Subcutaneous abdominal adipose tissue (tissue), 5 donors: ENCODE results near the gene PLEKHA6.

Experiments used
- H3K27ac ChIP-seq: one replicate; pipeline ENCODE4 v1.7.0; 2013; ENCODE audit warnings: low read depth, mild to moderate bottlenecking, inconsistent platforms, low read length, moderate library complexity
- H3K27me3 ChIP-seq, 5 donors: one replicate each; pipeline ENCODE4 v1.7.0; 2013; ENCODE audit warnings: low read length in 5 of 5, inconsistent platforms in 1 of 5; ENCODE audit not compliant: control insufficient read depth in 5 of 5, insufficient read depth in 4 of 5
- H3K36me3 ChIP-seq, 5 donors: one replicate each; pipeline ENCODE4 v1.7.0; 2013; ENCODE audit warnings: low read length in 5 of 5; ENCODE audit not compliant: control insufficient read depth in 5 of 5, insufficient read depth in 5 of 5
- H3K4me1 ChIP-seq, 5 donors: one replicate each; pipeline ENCODE4 v1.7.0; 2013; ENCODE audit warnings: low read length in 5 of 5, mild to moderate bottlenecking in 3 of 5, moderate library complexity in 1 of 5; ENCODE audit not compliant: control insufficient read depth in 5 of 5, insufficient read depth in 5 of 5
- H3K4me3 ChIP-seq, 5 donors: one replicate each; pipeline ENCODE4 v1.7.0; 2013; ENCODE audit warnings: low read length in 5 of 5, low read depth in 1 of 5
- H3K9ac ChIP-seq, 5 donors: one replicate each; pipeline ENCODE4 v1.7.0; 2013; ENCODE audit warnings: low read length in 5 of 5, mild to moderate bottlenecking in 4 of 5, moderate library complexity in 3 of 5
- H3K9me3 ChIP-seq, 5 donors: one replicate each; pipeline ENCODE4 v1.7.0; 2013; ENCODE audit warnings: low read length in 5 of 5; ENCODE audit not compliant: control insufficient read depth in 5 of 5
- donor health status: healthy.
- donor health status: healthy.
- donor health status: healthy.
- donor health status: healthy.
- donor health status: healthy.

PLEKHA6 gene

GRCh38 chr1:204308023-204308628 is 51.6 kb downstream of the PLEKHA6 start:
- Histone ChIP-seq H3K27ac (no peak overlapping the region), H3K4me1 (peaks cover 6 to 19% (median 15%) of the 10 kb centered on the region in 5 donors), H3K4me3 (peak overlapping the region in 1 of 5 donors; percentile 59), H3K36me3 (no peaks in the 10 kb centered on the region), H3K9me3 (no peaks in the 10 kb centered on the region), H3K27me3 (peaks cover 0 to 5% (median 0%) of the 10 kb centered on the region in 5 donors), H3K9ac (no peak overlapping the region)

GRCh38 chr1:204307334-204307883 is 52.3 kb downstream of the PLEKHA6 start:
- Histone ChIP-seq H3K36me3 (no peaks in the 10 kb centered on the region), H3K4me3 (peak overlapping the region in 4 of 5 donors; percentile 34 to 59 (median 50)), H3K9me3 (no peaks in the 10 kb centered on the region), H3K27ac (no peak overlapping the region), H3K27me3 (peaks cover 0 to 5% (median 0%) of the 10 kb centered on the region in 5 donors), H3K9ac (no peak overlapping the region), H3K4me1 (peaks cover 6 to 18% (median 15%) of the 10 kb centered on the region in 5 donors)

DNA sequence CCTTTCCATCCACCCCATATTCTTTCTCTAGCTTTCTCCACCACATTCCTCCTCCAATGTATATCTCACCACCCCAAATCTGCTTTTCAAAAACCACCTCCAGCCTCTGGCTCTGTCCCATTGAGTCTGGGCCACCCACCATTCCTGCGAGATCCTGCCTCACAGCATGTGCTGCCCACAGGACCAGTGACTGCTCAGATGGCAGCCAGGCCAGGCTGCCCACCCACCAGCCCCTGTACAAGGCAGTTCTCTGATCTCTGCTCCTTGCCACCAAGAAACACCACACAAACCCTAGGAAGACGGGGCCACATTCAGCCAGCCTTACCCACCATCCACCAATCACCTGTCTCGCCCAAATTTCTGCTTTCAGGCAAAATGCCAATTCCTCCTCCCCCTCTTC is 53.7 kb downstream of the PLEKHA6 start:
- no peak overlapping the region for H3K27ac ChIP-seq
- H3K9me3 ChIP-seq = no peaks in the 10 kb centered on the region
- peaks cover 0 to 5% (median 0%) of the 10 kb centered on the region in 5 donors for H3K27me3 ChIP-seq
- no peaks in the 10 kb centered on the region for H3K36me3 ChIP-seq
- H3K4me1 ChIP-seq = peaks cover 6 to 27% (median 23%) of the 10 kb centered on the region in 5 donors
- H3K9ac ChIP-seq = no peak overlapping the region
- H3K4me3 ChIP-seq = peak overlapping the region in 1 of 5 donors; percentile 23

DNA sequence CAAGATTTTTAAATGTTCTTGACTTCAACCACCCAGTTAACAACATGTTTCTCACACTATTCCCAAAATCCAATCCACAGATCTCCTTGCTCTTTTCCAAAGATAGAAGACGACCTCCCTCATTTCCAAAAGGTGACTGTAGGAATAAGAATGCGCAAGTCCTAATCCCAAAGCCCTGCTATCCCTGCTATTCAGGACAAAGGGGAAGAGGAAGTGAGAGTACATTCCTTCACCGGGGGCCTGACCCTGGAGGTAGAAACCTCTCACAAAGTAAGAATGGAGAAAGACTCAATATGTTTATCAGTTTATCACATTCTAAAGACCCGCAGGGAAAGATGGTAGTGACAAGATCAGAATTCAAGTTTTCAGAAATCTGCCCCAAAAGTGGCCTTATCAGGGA is 55.7 kb downstream of the PLEKHA6 start:
- Histone ChIP-seq H3K9ac (no peak overlapping the region), H3K4me1 (peaks cover 6 to 41% (median 35%) of the 10 kb centered on the region in 5 donors), H3K9me3 (no peaks in the 10 kb centered on the region), H3K27ac (no peak overlapping the region), H3K4me3 (no peak overlapping the region), H3K36me3 (no peaks in the 10 kb centered on the region), H3K27me3 (peaks cover 0 to 5% (median 0%) of the 10 kb centered on the region in 5 donors)

- H3K27ac ChIP-seq = no peak overlapping the region
- no peak overlapping the region for H3K4me3 ChIP-seq
- no peaks in the 10 kb centered on the region for H3K36me3 ChIP-seq
- peaks cover 0 to 38% (median 28%) of the 10 kb centered on the region in 5 donors for H3K4me1 ChIP-seq
- H3K27me3 ChIP-seq = peaks cover 0 to 5% (median 0%) of the 10 kb centered on the region in 5 donors
- no peaks in the 10 kb centered on the region for H3K9me3 ChIP-seq
- no peak overlapping the region for H3K9ac ChIP-seq
These were observed 57.0 kb downstream of the PLEKHA6 start for GRCh38 chr1:204302769-204303168.

- Histone ChIP-seq H3K4me3 (peak overlapping the region in 1 of 5 donors; percentile 12), H3K27me3 (no peaks in the 10 kb centered on the region), H3K9ac (no peak overlapping the region), H3K4me1 (peaks cover 0 to 36% (median 26%) of the 10 kb centered on the region in 5 donors), H3K36me3 (no peaks in the 10 kb centered on the region), H3K9me3 (no peaks in the 10 kb centered on the region), H3K27ac (peak overlapping the region; percentile 35)
These were observed 58.4 kb downstream of the PLEKHA6 start for GRCh38 chr1:204301171-204301957.

GRCh38 chr1:204299814-204300365 is 59.8 kb downstream of the PLEKHA6 start:
- Histone ChIP-seq H3K36me3 (no peaks in the 10 kb centered on the region), H3K27ac (no peak overlapping the region), H3K4me3 (no peak overlapping the region), H3K4me1 (peaks cover 3 to 50% (median 41%) of the 10 kb centered on the region in 5 donors), H3K9ac (no peak overlapping the region), H3K9me3 (no peaks in the 10 kb centered on the region), H3K27me3 (no peaks in the 10 kb centered on the region)

GRCh38 chr1:204296431-204296988 is 63.2 kb downstream of the PLEKHA6 start:
- Histone ChIP-seq H3K27ac (no peak overlapping the region), H3K4me3 (no peak overlapping the region), H3K9ac (no peak overlapping the region), H3K27me3 (no peaks in the 10 kb centered on the region), H3K4me1 (peaks cover 3 to 59% (median 53%) of the 10 kb centered on the region in 5 donors), H3K36me3 (no peaks in the 10 kb centered on the region), H3K9me3 (no peaks in the 10 kb centered on the region)

GRCh38 chr1:204295671-204296070 is 64.1 kb downstream of the PLEKHA6 start:
- Histone ChIP-seq H3K27ac (no peak overlapping the region), H3K4me3 (peak overlapping the region in 1 of 5 donors; percentile 11), H3K27me3 (no peaks in the 10 kb centered on the region), H3K4me1 (peaks cover 3 to 50% (median 44%) of the 10 kb centered on the region in 5 donors), H3K9me3 (no peaks in the 10 kb centered on the region), H3K36me3 (no peaks in the 10 kb centered on the region), H3K9ac (no peak overlapping the region)
